ENCODE results near the gene GGCX.
"Not testable (repeated sequence)": the region's sequence is repeated elsewhere in the genome, so short reads cannot be mapped to it uniquely, and the experiment has no call there.

Gene GGCX

DNA sequence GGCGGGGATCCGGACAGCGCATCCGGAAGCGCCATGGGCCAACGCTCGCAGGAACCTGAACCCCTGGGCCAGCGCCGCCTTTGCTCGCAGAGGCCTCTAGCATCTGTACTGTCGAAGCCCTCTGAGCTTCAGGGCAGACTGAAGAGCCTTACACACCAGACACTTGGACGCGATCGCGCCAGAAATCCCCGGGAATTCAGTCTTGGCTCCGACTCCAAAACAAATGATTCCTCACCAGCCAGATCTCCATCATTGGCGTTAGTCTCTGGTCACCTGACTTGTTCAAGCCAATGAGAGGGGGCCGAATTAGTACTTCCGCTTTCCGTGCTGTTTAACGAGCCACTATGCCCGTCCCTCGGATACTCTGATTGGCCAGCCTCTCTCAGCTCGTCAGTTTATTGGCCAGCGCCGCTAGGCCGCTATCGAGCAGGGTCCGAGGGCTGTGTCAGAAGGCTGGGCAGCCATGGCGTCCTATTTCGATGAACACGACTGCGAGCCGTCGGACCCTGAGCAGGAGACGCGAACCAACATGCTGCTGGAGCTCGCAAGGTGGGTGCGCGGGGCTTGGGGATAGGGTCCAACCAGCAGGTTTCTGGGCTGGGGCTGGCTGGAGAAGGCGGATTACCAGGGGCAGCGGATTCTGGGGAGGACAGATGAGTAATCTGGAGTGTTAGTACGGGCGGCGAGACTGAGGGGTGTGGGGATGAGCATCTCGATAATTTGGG is 34.2 kb upstream of the GGCX start, which contains the start of gene RNF181:
RNF181 (plus strand) TSS at position 445 of the 725 bp plus-strand sequence; CDS start at position 464, 19 bp downstream.
- H3K9me3 ChIP-seq (replicated peaks; ENCODE audit: insufficient read depth, low read length), result no peaks in the 10 kb centered on the region
- H4K20me1 ChIP-seq (ENCODE audit: insufficient read depth, low read length), result no peaks in the 10 kb centered on the region
- H3K36me3 ChIP-seq (replicated peaks; ENCODE audit: insufficient read depth, low read length), result no peaks in the 10 kb centered on the region
- H3K27ac ChIP-seq (ENCODE audit: low read length), result no peak within 1 kb of the TSS; the same call in 1 of the 2 replicates
- peak within 1 kb of the TSS; percentile 88 for H3K4me3 ChIP-seq (ENCODE audit: low read length)
- H3K27me3 ChIP-seq (replicated peaks; ENCODE audit: insufficient read depth, low read length), result no peaks in the 10 kb centered on the region
- H3K79me2 ChIP-seq (ENCODE audit: low read length), result peaks cover 21% of the 10 kb centered on the region
- H3K9ac ChIP-seq (ENCODE audit: low read length), result peak within 1 kb of the TSS; percentile 77
- peak; percentile 98 for DNase-seq
- no peaks in the 10 kb centered on the region for H3K9me2 ChIP-seq (replicated peaks; ENCODE audit: insufficient read depth, low read length)
- H3K4me1 ChIP-seq (ENCODE audit: low read length), result peaks cover 5% of the 10 kb centered on the region; the same call in 1 of the 2 replicates
- TF ChIP-seq EZH2phosphoT487 (IDR thresholded peaks at IDR 0.05; ENCODE audit: low read length), result no peak
- TF ChIP-seq, protein P1, sequence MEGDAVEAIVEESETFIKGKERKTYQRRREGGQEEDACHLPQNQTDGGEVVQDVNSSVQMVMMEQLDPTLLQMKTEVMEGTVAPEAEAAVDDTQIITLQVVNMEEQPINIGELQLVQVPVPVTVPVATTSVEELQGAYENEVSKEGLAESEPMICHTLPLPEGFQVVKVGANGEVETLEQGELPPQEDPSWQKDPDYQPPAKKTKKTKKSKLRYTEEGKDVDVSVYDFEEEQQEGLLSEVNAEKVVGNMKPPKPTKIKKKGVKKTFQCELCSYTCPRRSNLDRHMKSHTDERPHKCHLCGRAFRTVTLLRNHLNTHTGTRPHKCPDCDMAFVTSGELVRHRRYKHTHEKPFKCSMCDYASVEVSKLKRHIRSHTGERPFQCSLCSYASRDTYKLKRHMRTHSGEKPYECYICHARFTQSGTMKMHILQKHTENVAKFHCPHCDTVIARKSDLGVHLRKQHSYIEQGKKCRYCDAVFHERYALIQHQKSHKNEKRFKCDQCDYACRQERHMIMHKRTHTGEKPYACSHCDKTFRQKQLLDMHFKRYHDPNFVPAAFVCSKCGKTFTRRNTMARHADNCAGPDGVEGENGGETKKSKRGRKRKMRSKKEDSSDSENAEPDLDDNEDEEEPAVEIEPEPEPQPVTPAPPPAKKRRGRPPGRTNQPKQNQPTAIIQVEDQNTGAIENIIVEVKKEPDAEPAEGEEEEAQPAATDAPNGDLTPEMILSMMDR (IDR thresholded peaks at IDR 0.05; ENCODE audit: low read length), result no peak
- peak within 1 kb of the TSS; percentile 70 for H3K4me2 ChIP-seq (ENCODE audit: low read depth, low read length)
- 0 out of 2 replicates have a peak, but pooled peaks cover 3% of the 10 kb centered on the region for H3F3A ChIP-seq (ENCODE audit: insufficient read depth, low read length)
- peak within 1 kb of the TSS; percentile 74 for H2AFZ ChIP-seq (ENCODE audit: low read length)

DNA sequence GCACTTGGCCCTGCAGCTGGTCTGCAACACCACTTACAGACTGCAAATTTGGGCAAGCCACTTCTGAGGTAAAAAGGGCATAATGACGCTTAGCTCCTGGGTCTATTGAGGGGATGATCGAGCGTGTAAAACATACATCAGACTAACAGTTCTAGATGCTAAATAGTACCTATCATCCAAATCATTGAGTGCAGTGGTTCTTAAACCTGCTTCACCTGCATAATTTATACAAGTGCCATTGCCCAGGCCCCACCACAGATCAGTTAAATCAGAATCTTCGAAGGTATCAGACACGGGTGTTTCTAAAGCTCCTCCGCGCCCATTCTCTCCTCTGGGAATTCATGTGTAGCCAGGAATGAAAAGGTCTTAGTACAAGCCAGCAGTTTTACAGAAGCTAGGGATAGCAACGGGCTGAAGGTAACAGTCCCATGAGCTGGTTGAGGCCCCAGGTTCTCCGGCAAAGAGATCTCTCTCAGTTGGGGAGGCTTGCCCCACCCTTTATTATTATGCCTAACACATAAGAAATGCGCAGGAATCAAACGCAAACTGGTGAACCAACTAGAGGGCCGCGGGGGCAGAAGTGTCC is 33.5 kb upstream of the GGCX start:
- no peaks in the 10 kb centered on the region for H3K9me3 ChIP-seq (replicated peaks; ENCODE audit: insufficient read depth, low read length)
- H3K9me2 ChIP-seq (replicated peaks; ENCODE audit: insufficient read depth, low read length), result no peaks in the 10 kb centered on the region
- peak overlapping the region; percentile 64 for H3K4me2 ChIP-seq (ENCODE audit: low read depth, low read length)
- peak overlapping the region; percentile 77 for H3K9ac ChIP-seq (ENCODE audit: low read length)
- H4K20me1 ChIP-seq (ENCODE audit: insufficient read depth, low read length), result no peaks in the 10 kb centered on the region
- H3K4me1 ChIP-seq (ENCODE audit: low read length), result peaks cover 5% of the 10 kb centered on the region; the same call in 1 of the 2 replicates
- DNase-seq, result no peak
- no peaks in the 10 kb centered on the region for H3K27me3 ChIP-seq (replicated peaks; ENCODE audit: insufficient read depth, low read length)
- no peaks in the 10 kb centered on the region for H3F3A ChIP-seq (ENCODE audit: insufficient read depth, low read length)
- H3K36me3 ChIP-seq (replicated peaks; ENCODE audit: insufficient read depth, low read length), result no peaks in the 10 kb centered on the region
- TF ChIP-seq, protein P1 (IDR thresholded peaks at IDR 0.05; ENCODE audit: low read length), result no peak
- TF ChIP-seq EZH2phosphoT487 (IDR thresholded peaks at IDR 0.05; ENCODE audit: low read length), result no peak
- no peak for TF ChIP-seq EZH2 (optimal IDR thresholded peaks at IDR 0.05; ENCODE audit: low read depth, low read length)
- H3K27ac ChIP-seq (ENCODE audit: low read length), result no peak overlapping the region; the same call in 1 of the 2 replicates
- peak overlapping the region; percentile 88 for H3K4me3 ChIP-seq (ENCODE audit: low read length)
- peak overlapping the region; percentile 63 for H2AFZ ChIP-seq (ENCODE audit: low read length)
- peaks cover 21% of the 10 kb centered on the region for H3K79me2 ChIP-seq (ENCODE audit: low read length)

DNA sequence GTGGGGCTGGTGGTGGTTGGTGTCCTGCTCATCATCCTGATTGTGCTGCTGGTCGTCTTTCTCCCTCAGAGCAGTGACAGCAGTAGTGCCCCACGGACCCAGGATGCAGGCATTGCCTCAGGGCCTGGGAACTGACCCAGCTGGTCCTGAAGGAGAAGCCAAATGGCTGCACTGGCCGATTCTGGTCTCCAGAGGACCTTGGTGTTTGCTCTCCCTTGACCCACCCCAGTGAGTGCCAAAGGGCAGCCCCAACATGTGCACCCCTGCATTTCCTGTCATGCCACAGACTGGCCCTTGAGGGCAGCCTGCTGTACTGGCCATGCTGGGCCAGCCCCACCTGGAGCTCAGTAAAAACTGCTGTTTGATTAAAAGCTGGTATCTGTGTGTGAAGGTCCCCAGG is 31.7 kb upstream of the GGCX start:
- Histone ChIP-seq H3K9ac (ENCODE audit: low read length) (no peak overlapping the region), H3K36me3 (replicated peaks; ENCODE audit: insufficient read depth, low read length) (no peaks in the 10 kb centered on the region), H3K27ac (ENCODE audit: low read length) (no peak overlapping the region), H3K9me2 (replicated peaks; ENCODE audit: insufficient read depth, low read length) (no peaks in the 10 kb centered on the region), H3K4me2 (ENCODE audit: low read depth, low read length) (no peak overlapping the region), H4K20me1 (ENCODE audit: insufficient read depth, low read length) (no peaks in the 10 kb centered on the region), H3K4me3 (ENCODE audit: low read length) (no peak overlapping the region), H3K79me2 (ENCODE audit: low read length) (peaks cover 21% of the 10 kb centered on the region), H3K4me1 (ENCODE audit: low read length) (peaks cover 5% of the 10 kb centered on the region; the same call in 1 of the 2 replicates), H3F3A (ENCODE audit: insufficient read depth, low read length) (no peaks in the 10 kb centered on the region), H2AFZ (ENCODE audit: low read length) (no peak overlapping the region), H3K27me3 (replicated peaks; ENCODE audit: insufficient read depth, low read length) (no peaks in the 10 kb centered on the region), H3K9me3 (replicated peaks; ENCODE audit: insufficient read depth, low read length) (no peaks in the 10 kb centered on the region)
- no peak for DNase-seq
- no peak for TF ChIP-seq EZH2phosphoT487 (IDR thresholded peaks at IDR 0.05; ENCODE audit: low read length)
- no peak for TF ChIP-seq EZH2 (optimal IDR thresholded peaks at IDR 0.05; ENCODE audit: low read depth, low read length)
- TF ChIP-seq, protein P1 (IDR thresholded peaks at IDR 0.05; ENCODE audit: low read length), result no peak

DNA sequence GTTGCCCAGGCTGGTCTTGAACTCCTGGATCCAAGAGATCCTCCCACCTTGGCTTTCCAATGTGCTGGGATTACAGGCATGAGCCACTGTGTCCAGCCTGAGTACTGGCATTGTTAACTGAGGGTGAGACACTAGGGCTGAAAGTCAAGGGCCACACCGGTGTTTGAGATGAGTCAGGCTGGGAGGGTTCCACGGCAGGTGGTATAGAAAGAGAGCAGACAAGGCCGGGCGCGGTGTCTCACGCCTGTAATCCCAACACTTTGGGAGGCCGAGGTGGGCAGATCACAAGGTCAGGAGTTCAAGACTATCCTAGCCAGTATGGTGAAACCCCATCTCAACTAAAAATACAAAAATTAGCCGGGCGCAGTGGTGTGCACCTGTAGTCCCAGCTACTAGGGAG is 31.0 kb upstream of the GGCX start:
- H3K9ac ChIP-seq (ENCODE audit: low read length); H3K4me3 ChIP-seq (ENCODE audit: low read length); H3K9me2 ChIP-seq (replicated peaks; ENCODE audit: insufficient read depth, low read length); H3K4me1 ChIP-seq (ENCODE audit: low read length); H3K4me2 ChIP-seq (ENCODE audit: low read depth, low read length); H3F3A ChIP-seq (ENCODE audit: insufficient read depth, low read length); H4K20me1 ChIP-seq (ENCODE audit: insufficient read depth, low read length); H3K36me3 ChIP-seq (replicated peaks; ENCODE audit: insufficient read depth, low read length); H3K27ac ChIP-seq (ENCODE audit: low read length); H3K27me3 ChIP-seq (replicated peaks; ENCODE audit: insufficient read depth, low read length); H2AFZ ChIP-seq (ENCODE audit: low read length); DNase-seq; H3K9me3 ChIP-seq (replicated peaks; ENCODE audit: insufficient read depth, low read length): not testable (repeated sequence)
- peaks cover 18% of the 10 kb centered on the region for H3K79me2 ChIP-seq (ENCODE audit: low read length)
